Activated CD4-positive, alpha-beta memory T cell treated with anti-CD3 and anti-CD28 coated beads for 36 hours (primary cell): ENCODE measurements around the gene NFATC1. TPM values are rescaled to one million over a fixed set of nuclear protein-coding genes. Genes with fewer than 3 reads are reported as not detected.
A peak's percentile ranks its signal among the peaks of the same experiment; 100 is the strongest.

Experiments
- CTCF ChIA-PET: fragments of 350-600 bp; sonication (Branson Sonifier 250); formaldehyde crosslinking; loops from one replicate; lab custom pipeline; 2021; ENCODE audit warnings: antibody characterized with exemption, inconsistent platforms; lab: Charles Lee
- POLR2A ChIA-PET: fragments of 350-600 bp; sonication (Branson Sonifier 250); formaldehyde crosslinking; loops from one replicate; lab custom pipeline; 2021; ENCODE audit warnings: antibody characterized with exemption; lab: Charles Lee
- DNase-seq: peaks from one replicate; pipeline ENCODE4 v3.0.0-alpha.2; 2020
- H3K27ac Mint-ChIP-seq: one replicate; pipeline ENCODE4 v1.8.0; 2021; ENCODE audit warnings: mixed read lengths
- H3K27me3 Mint-ChIP-seq: one replicate; pipeline ENCODE4 v1.8.0; 2021; ENCODE audit warnings: mixed read lengths
- H3K36me3 Mint-ChIP-seq: one replicate; pipeline ENCODE4 v1.8.0; 2021; ENCODE audit warnings: mixed read lengths
- H3K4me1 Mint-ChIP-seq: one replicate; pipeline ENCODE4 v1.8.0; 2021; ENCODE audit warnings: low read depth, mixed read lengths
- H3K4me3 Mint-ChIP-seq: one replicate; pipeline ENCODE4 v1.8.0; 2021; ENCODE audit warnings: mild to moderate bottlenecking, mixed read lengths
- H3K9me3 Mint-ChIP-seq: one replicate; pipeline ENCODE4 v1.8.0; 2021; ENCODE audit warnings: mixed read lengths
- intact Hi-C: fragments of 100-400 bp; cut with micrococcal nuclease; formaldehyde crosslinking; loops from one replicate; pipeline ENCODE4 v1.15.1; 2023
- total RNA-seq, 2 experiments: library from RNA; stranded (reverse); gene quantifications; one replicate each; pipeline ENCODE4 v1.2.3, GENCODE V29; 2021

The NFATC1 gene
- total RNA-seq, 2 experiments from 2014 or later, result 83.7 to 85.4 TPM

- DNase-seq, result no peak
- Mint-ChIP-seq H3K27ac (peak overlapping the region; percentile 35), H3K9me3 (no peaks in the 10 kb centered on the region), H3K36me3 (peaks cover 28% of the 10 kb centered on the region), H3K27me3 (no peaks in the 10 kb centered on the region), H3K4me3 (no peak overlapping the region), H3K4me1 (peaks cover 6% of the 10 kb centered on the region)
- POLR2A ChIA-PET, result no interaction called here
- CTCF ChIA-PET, result no interaction called here
- intact Hi-C loops, result no loop called here
Measured at GRCh38 chr18:79459946-79460480, 64.3 kb downstream of the NFATC1 start.

- Mint-ChIP-seq H3K36me3 (peaks cover 33% of the 10 kb centered on the region), H3K4me1 (peaks cover 7% of the 10 kb centered on the region), H3K4me3 (no peak overlapping the region), H3K27ac (no peak overlapping the region), H3K9me3 (no peaks in the 10 kb centered on the region), H3K27me3 (no peaks in the 10 kb centered on the region)
- ChIA-PET CTCF (no interaction called here), POLR2A (no interaction called here)
- no peak for DNase-seq
- intact Hi-C loops, result no loop called here
Measured at GRCh38 chr18:79460481-79461300, 65.0 kb downstream of the NFATC1 start.

- POLR2A ChIA-PET, result no interaction called here
- H3K27ac Mint-ChIP-seq, result no peak overlapping the region
- peaks cover 33% of the 10 kb centered on the region for H3K36me3 Mint-ChIP-seq
- H3K9me3 Mint-ChIP-seq, result no peaks in the 10 kb centered on the region
- H3K4me3 Mint-ChIP-seq, result no peak overlapping the region
- H3K4me1 Mint-ChIP-seq, result peaks cover 7% of the 10 kb centered on the region
- no peaks in the 10 kb centered on the region for H3K27me3 Mint-ChIP-seq
- CTCF ChIA-PET, result no interaction called here
- DNase-seq, result no peak
- intact Hi-C loops, result no loop called here
Measured at GRCh38 chr18:79461627-79462026, 65.9 kb downstream of the NFATC1 start.

- Mint-ChIP-seq H3K36me3 (peaks cover 42% of the 10 kb centered on the region), H3K27me3 (no peaks in the 10 kb centered on the region)
Measured at GRCh38 chr18:79463424-79463960, 67.8 kb downstream of the NFATC1 start.

GRCh38 chr18:79465392-79465991 is 69.8 kb downstream of the NFATC1 start:
- Mint-ChIP-seq H3K4me1 (peaks cover 3% of the 10 kb centered on the region), H3K27ac (no peak overlapping the region), H3K4me3 (no peak overlapping the region), H3K9me3 (no peaks in the 10 kb centered on the region), H3K27me3 (no peaks in the 10 kb centered on the region), H3K36me3 (peaks cover 44% of the 10 kb centered on the region)
- ChIA-PET POLR2A (no interaction called here), CTCF (interaction anchor here (0.9 to 1.1 kb wide), 2 partner anchors 58 to 85 kb away, joined by 3 to 4 read pairs; no protein-coding TSS in a partner anchor)
- intact Hi-C loops, result no loop called here
- DNase-seq, result no peak

More at GRCh38 chr18:79463424-79463960, 67.8 kb downstream of the NFATC1 start:
- intact Hi-C loops, result no loop called here
- DNase-seq, result no peak
- Mint-ChIP-seq H3K4me1 (peaks cover 7% of the 10 kb centered on the region), H3K4me3 (no peak overlapping the region), H3K9me3 (no peaks in the 10 kb centered on the region), H3K27ac (peak overlapping the region; percentile 42)
- ChIA-PET CTCF (interaction anchor here (0.6 to 1.0 kb wide), 2 partner anchors 15 to 145 kb away, joined by 3 read pairs; no protein-coding TSS in a partner anchor), POLR2A (no interaction called here)

GRCh38 chr18:79466591-79466990 is 70.9 kb downstream of the NFATC1 start:
- Mint-ChIP-seq H3K27ac (no peak overlapping the region), H3K4me1 (peaks cover 3% of the 10 kb centered on the region), H3K27me3 (no peaks in the 10 kb centered on the region), H3K4me3 (no peak overlapping the region), H3K36me3 (peaks cover 55% of the 10 kb centered on the region), H3K9me3 (no peaks in the 10 kb centered on the region)
- CTCF ChIA-PET, result no interaction called here
- POLR2A ChIA-PET, result no interaction called here
- intact Hi-C loops, result no loop called here
- no peak for DNase-seq

- ChIA-PET POLR2A (no interaction called here), CTCF (no interaction called here)
- Mint-ChIP-seq H3K9me3 (no peaks in the 10 kb centered on the region), H3K27me3 (no peaks in the 10 kb centered on the region), H3K4me1 (peaks cover 3% of the 10 kb centered on the region), H3K4me3 (no peak overlapping the region), H3K27ac (no peak overlapping the region), H3K36me3 (peaks cover 52% of the 10 kb centered on the region)
- DNase-seq, result no peak
- intact Hi-C loops, result no loop called here
Measured at GRCh38 chr18:79467126-79467525, 71.4 kb downstream of the NFATC1 start.

GRCh38 chr18:79468119-79468789 is 72.5 kb downstream of the NFATC1 start:
- Mint-ChIP-seq H3K9me3 (peaks cover 3% of the 10 kb centered on the region), H3K36me3 (peaks cover 61% of the 10 kb centered on the region), H3K27me3 (no peaks in the 10 kb centered on the region), H3K4me3 (no peak overlapping the region), H3K4me1 (peaks cover 3% of the 10 kb centered on the region), H3K27ac (no peak overlapping the region)
- POLR2A ChIA-PET, result no interaction called here
- CTCF ChIA-PET, result no interaction called here
- DNase-seq, result no peak
- intact Hi-C loops, result no loop called here

GRCh38 chr18:79469309-79469708 is 73.6 kb downstream of the NFATC1 start:
- Mint-ChIP-seq H3K4me3 (no peak overlapping the region), H3K27me3 (no peaks in the 10 kb centered on the region), H3K27ac (no peak overlapping the region), H3K36me3 (peaks cover 59% of the 10 kb centered on the region), H3K9me3 (peaks cover 3% of the 10 kb centered on the region), H3K4me1 (peaks cover 3% of the 10 kb centered on the region)
- ChIA-PET POLR2A (no interaction called here), CTCF (no interaction called here)
- intact Hi-C loops, result no loop called here
- DNase-seq, result no peak

GRCh38 chr18:79469751-79470505 is 74.2 kb downstream of the NFATC1 start:
- Mint-ChIP-seq H3K27me3 (no peaks in the 10 kb centered on the region), H3K36me3 (peaks cover 58% of the 10 kb centered on the region), H3K27ac (no peak overlapping the region), H3K4me3 (no peak overlapping the region), H3K4me1 (peaks cover 2% of the 10 kb centered on the region), H3K9me3 (peaks cover 3% of the 10 kb centered on the region)
- POLR2A ChIA-PET, result no interaction called here
- no peak for DNase-seq
- CTCF ChIA-PET, result no interaction called here
- intact Hi-C loops, result no loop called here

GRCh38 chr18:79470547-79470946 is 74.8 kb downstream of the NFATC1 start:
- ChIA-PET POLR2A (no interaction called here), CTCF (no interaction called here)
- H3K27me3 Mint-ChIP-seq, result no peaks in the 10 kb centered on the region
- intact Hi-C loops, result no loop called here
- peaks cover 53% of the 10 kb centered on the region for H3K36me3 Mint-ChIP-seq
- H3K9me3 Mint-ChIP-seq, result peaks cover 3% of the 10 kb centered on the region
- H3K4me1 Mint-ChIP-seq, result no peaks in the 10 kb centered on the region
- DNase-seq, result no peak
- H3K4me3 Mint-ChIP-seq, result no peak overlapping the region
- H3K27ac Mint-ChIP-seq, result no peak overlapping the region
